Measurements from ENCODE around the gene ARMC9. TPM values are rescaled to one million over a fixed set of nuclear protein-coding genes. Genes with fewer than 3 reads are reported as not detected.
"Not testable (repeated sequence)": the region's sequence is repeated elsewhere in the genome, so short reads cannot be mapped to it uniquely, and the experiment has no call there.

Gene ARMC9
- total and polyA plus RNA-seq, 4 donors = 20.5 to 51.6 (median 38.6) TPM

- ATAC-seq (ENCODE audit: insufficient read depth, low FRiP score) = no peak
Observed at GRCh38 chr2:231196592-231196991, 1.8 kb upstream of the ARMC9 start.

DNA sequence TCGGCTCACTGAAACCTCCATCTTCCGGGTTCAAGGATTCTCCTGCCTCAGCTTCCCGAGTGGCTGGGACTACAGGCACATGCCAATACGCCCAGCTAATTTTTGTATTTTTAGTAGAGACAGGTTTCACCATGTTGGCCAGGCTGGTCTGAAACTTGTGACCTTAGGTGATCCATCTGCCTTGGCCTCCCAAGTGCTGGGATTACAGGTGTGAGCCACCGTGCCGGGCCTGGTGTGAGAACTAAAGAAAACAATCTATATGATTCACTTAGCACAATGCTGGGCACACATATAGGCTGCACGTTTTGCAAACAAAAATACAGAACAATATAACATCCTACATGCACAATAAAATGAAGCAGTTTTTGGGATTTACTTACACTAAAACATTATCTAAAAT lies 1.2 kb upstream of the ARMC9 start:
- DNase-seq; H3K27me3 ChIP-seq (ENCODE audit: control insufficient read depth in 3 of 3, insufficient read depth in 3 of 3, low read length in 2 of 3); H3K4me3 ChIP-seq; H3K9me3 ChIP-seq (ENCODE audit: control insufficient read depth in 4 of 4, insufficient read depth in 3 of 4, low read length in 3 of 4); H3K27ac ChIP-seq (ENCODE audit: low read depth in 1 of 2, low read length in 1 of 2); H3K9ac ChIP-seq (ENCODE audit: insufficient read depth in 1 of 2, low read length in 2 of 2); H3K36me3 ChIP-seq (ENCODE audit: control insufficient read depth in 4 of 4, insufficient read depth in 4 of 4, low read length in 4 of 4); ATAC-seq (ENCODE audit: insufficient read depth, low FRiP score): not testable (repeated sequence)
- H3K4me1 ChIP-seq (ENCODE audit: control insufficient read depth in 5 of 5, insufficient read depth in 5 of 5, low read length in 5 of 5) = peaks cover 0 to 13% (median 6%) of the 10 kb centered on the region in 5 donors
- 91 to 96% methylated on average over 7 of the region's 7 CpGs for WGBS, 2 donors

More at GRCh38 chr2:231196592-231196991, 1.8 kb upstream of the ARMC9 start:
- no peaks in the 10 kb centered on the region for H3K27me3 ChIP-seq (ENCODE audit: control insufficient read depth in 3 of 3, insufficient read depth in 3 of 3, low read length in 2 of 3)
- peaks cover 0 to 13% (median 6%) of the 10 kb centered on the region in 5 donors for H3K4me1 ChIP-seq (ENCODE audit: control insufficient read depth in 5 of 5, insufficient read depth in 5 of 5, low read length in 5 of 5)
- no peak overlapping the region for H3K9ac ChIP-seq (ENCODE audit: insufficient read depth in 1 of 2, low read length in 2 of 2)
- 91 to 98% methylated on average over 5 of the region's 5 CpGs for WGBS, 2 donors
- H3K36me3 ChIP-seq (ENCODE audit: control insufficient read depth in 4 of 4, insufficient read depth in 4 of 4, low read length in 4 of 4) = peaks cover 0 to 3% (median 0%) of the 10 kb centered on the region in 4 donors
- DNase-seq = no peak
- TF ChIP-seq, protein P1, sequence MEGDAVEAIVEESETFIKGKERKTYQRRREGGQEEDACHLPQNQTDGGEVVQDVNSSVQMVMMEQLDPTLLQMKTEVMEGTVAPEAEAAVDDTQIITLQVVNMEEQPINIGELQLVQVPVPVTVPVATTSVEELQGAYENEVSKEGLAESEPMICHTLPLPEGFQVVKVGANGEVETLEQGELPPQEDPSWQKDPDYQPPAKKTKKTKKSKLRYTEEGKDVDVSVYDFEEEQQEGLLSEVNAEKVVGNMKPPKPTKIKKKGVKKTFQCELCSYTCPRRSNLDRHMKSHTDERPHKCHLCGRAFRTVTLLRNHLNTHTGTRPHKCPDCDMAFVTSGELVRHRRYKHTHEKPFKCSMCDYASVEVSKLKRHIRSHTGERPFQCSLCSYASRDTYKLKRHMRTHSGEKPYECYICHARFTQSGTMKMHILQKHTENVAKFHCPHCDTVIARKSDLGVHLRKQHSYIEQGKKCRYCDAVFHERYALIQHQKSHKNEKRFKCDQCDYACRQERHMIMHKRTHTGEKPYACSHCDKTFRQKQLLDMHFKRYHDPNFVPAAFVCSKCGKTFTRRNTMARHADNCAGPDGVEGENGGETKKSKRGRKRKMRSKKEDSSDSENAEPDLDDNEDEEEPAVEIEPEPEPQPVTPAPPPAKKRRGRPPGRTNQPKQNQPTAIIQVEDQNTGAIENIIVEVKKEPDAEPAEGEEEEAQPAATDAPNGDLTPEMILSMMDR (IDR thresholded peaks at IDR 0.05; ENCODE audit: control extremely low read depth, extremely low read depth) = no peak
- no peak overlapping the region for H3K27ac ChIP-seq (ENCODE audit: low read depth in 1 of 2, low read length in 1 of 2)
- H3K4me3 ChIP-seq = no peak overlapping the region
- H3K9me3 ChIP-seq (ENCODE audit: control insufficient read depth in 4 of 4, insufficient read depth in 3 of 4, low read length in 3 of 4) = no peaks in the 10 kb centered on the region

DNA sequence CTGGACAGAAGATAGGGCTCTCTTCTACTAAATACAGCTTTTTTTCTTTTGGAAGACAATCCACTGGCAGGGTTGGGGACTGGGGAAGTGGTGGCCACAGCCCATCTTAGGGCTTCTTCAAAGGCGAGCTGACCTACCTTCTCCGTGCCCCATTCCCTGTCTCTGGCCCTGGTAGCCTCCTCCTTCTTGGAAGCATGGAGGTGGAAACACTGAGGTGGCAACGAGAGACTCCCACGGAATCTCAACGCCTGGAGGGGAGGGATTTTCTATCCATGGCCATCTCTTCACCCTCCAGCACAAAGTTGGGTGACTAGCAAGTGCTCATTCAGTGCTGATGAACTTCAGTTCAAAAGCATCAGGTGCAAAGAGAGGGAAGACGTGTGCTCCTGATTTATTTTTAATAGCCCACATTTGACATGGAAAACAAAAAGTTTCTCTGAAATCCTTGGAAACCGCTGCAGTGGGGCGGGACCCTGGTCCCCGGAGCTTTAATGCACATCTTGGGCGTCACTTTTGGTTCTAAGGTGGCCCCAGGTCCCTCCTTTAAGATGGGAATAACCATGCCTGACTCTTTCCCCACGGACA lies 633 bp upstream of the ARMC9 start:
- WGBS, 2 donors = 27 to 33% methylated on average over 11 of the region's 11 CpGs
- TF ChIP-seq, protein P1 (IDR thresholded peaks at IDR 0.05; ENCODE audit: control extremely low read depth, extremely low read depth) = no peak
- DNase-seq (no peak), ATAC-seq (ENCODE audit: insufficient read depth, low FRiP score) (no peak)
- Histone ChIP-seq H3K4me3 (peak overlapping the region; percentile 93), H3K4me1 (ENCODE audit: control insufficient read depth in 5 of 5, insufficient read depth in 5 of 5, low read length in 5 of 5) (peaks cover 0 to 13% (median 6%) of the 10 kb centered on the region in 5 donors), H3K9me3 (ENCODE audit: control insufficient read depth in 4 of 4, insufficient read depth in 3 of 4, low read length in 3 of 4) (no peaks in the 10 kb centered on the region), H3K36me3 (ENCODE audit: control insufficient read depth in 4 of 4, insufficient read depth in 4 of 4, low read length in 4 of 4) (peaks cover 0 to 5% (median 1%) of the 10 kb centered on the region in 4 donors), H3K9ac (ENCODE audit: insufficient read depth in 1 of 2, low read length in 2 of 2) (peak overlapping the region; percentile 61 to 65), H3K27me3 (ENCODE audit: control insufficient read depth in 3 of 3, insufficient read depth in 3 of 3, low read length in 2 of 3) (no peaks in the 10 kb centered on the region), H3K27ac (ENCODE audit: low read depth in 1 of 2, low read length in 1 of 2) (peak overlapping the region in 1 of 2 donors; percentile 59)

DNA sequence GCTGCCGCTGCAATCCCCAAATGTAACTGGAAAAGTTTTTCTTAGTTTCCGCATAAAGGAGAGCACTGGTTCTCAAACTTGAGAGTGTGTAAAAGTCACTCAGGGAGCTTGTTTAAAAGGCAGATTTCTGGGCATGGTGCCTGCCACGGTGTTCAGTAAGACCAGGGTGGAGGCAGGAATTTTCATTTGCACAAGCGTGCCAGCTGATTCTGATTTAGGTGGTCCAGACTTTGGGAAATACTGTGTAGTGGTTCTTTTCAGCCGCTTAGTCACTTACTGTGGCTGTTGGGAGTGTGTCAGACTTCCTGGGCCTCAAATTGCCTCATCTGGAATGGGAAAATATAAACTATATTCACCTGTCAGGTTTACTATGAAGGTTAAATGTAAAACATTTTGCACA lies 788 bp downstream of the ARMC9 start:
- DNase-seq = peak in 1 of 3 donors; percentile 42
- TF ChIP-seq, protein P1 (IDR thresholded peaks at IDR 0.05; ENCODE audit: control extremely low read depth, extremely low read depth) = no peak
- no peaks in the 10 kb centered on the region for H3K9me3 ChIP-seq (ENCODE audit: control insufficient read depth in 4 of 4, insufficient read depth in 3 of 4, low read length in 3 of 4)
- H3K4me3 ChIP-seq = peak overlapping the region; percentile 93
- peaks cover 0 to 13% (median 7%) of the 10 kb centered on the region in 5 donors for H3K4me1 ChIP-seq (ENCODE audit: control insufficient read depth in 5 of 5, insufficient read depth in 5 of 5, low read length in 5 of 5)
- H3K27me3 ChIP-seq (ENCODE audit: control insufficient read depth in 3 of 3, insufficient read depth in 3 of 3, low read length in 2 of 3) = no peaks in the 10 kb centered on the region
- H3K9ac ChIP-seq (ENCODE audit: insufficient read depth in 1 of 2, low read length in 2 of 2) = peak overlapping the region; percentile 16 to 50
- WGBS, 2 donors = 40 to 42% methylated on average over 5 of the region's 5 CpGs
- no peak for ATAC-seq (ENCODE audit: insufficient read depth, low FRiP score)
- H3K36me3 ChIP-seq (ENCODE audit: control insufficient read depth in 4 of 4, insufficient read depth in 4 of 4, low read length in 4 of 4) = peaks cover 0 to 9% (median 3%) of the 10 kb centered on the region in 4 donors
- no peak overlapping the region for H3K27ac ChIP-seq (ENCODE audit: low read depth in 1 of 2, low read length in 1 of 2)

Data from lung (tissue), 12 donors.